Liver (tissue), 9 donors: Measurements from ENCODE around the gene CSMD2. TPM values are rescaled to one million over a fixed set of nuclear protein-coding genes. Genes with fewer than 3 reads are reported as not detected.

ENCODE experiments used
- DNase-seq: peaks from one replicate; pipeline ENCODE4 v3.0.0-alpha.2; 2017; ENCODE audit warnings: low spot score
- H3K27ac ChIP-seq, 2 donors: one replicate each; pipeline ENCODE4 v1.7.0; 2013; ENCODE audit warnings: inconsistent platforms in 2 of 2, low read length in 2 of 2, control low read depth in 1 of 2, low read depth in 1 of 2, mild to moderate bottlenecking in 1 of 2
- H3K27me3 ChIP-seq, 4 donors: one replicate each; pipeline versions ENCODE4 v1.6.1 to v1.7.0; 2013; ENCODE audit warnings: low read length in 3 of 4, inconsistent platforms in 1 of 4, mild to moderate bottlenecking in 1 of 4, moderate library complexity in 1 of 4; ENCODE audit not compliant: control insufficient read depth in 4 of 4, insufficient read depth in 4 of 4
- H3K36me3 ChIP-seq, 4 donors: one replicate each; pipeline versions ENCODE4 v1.6.1 to v1.7.0; 2013; ENCODE audit warnings: low read length in 3 of 4, mild to moderate bottlenecking in 3 of 4, low read depth in 1 of 4, moderate library complexity in 1 of 4; ENCODE audit not compliant: control insufficient read depth in 4 of 4, insufficient read depth in 3 of 4
- H3K4me1 ChIP-seq, 4 donors: one replicate each; pipeline versions ENCODE4 v1.6.1 to v1.7.0; 2013; ENCODE audit warnings: low read length in 3 of 4, mild to moderate bottlenecking in 3 of 4, moderate library complexity in 1 of 4; ENCODE audit not compliant: control insufficient read depth in 4 of 4, insufficient read depth in 4 of 4
- H3K4me3 ChIP-seq, 3 donors: one replicate each; pipeline versions ENCODE4 v1.6.1 to v1.7.0; 2013; ENCODE audit warnings: low read length in 3 of 3, control low read depth in 1 of 3, low read depth in 1 of 3, mild to moderate bottlenecking in 1 of 3
- H3K9ac ChIP-seq, 2 donors: one replicate each; pipeline ENCODE4 v1.7.0; 2013; ENCODE audit warnings: low read length in 2 of 2, mild to moderate bottlenecking in 2 of 2, moderate library complexity in 2 of 2, control low read depth in 1 of 2, low read depth in 1 of 2
- H3K9me3 ChIP-seq, 4 donors: one replicate each; pipeline versions ENCODE4 v1.6.1 to v1.7.0; 2013; ENCODE audit warnings: low read length in 3 of 4; ENCODE audit not compliant: control insufficient read depth in 4 of 4
- ATF3 ChIP-seq: IDR thresholded peaks from 2 replicates; pipeline ENCODE4 v1.6.1; 2016; ENCODE audit warnings: antibody characterized with exemption
- EGR1 ChIP-seq, 2 donors: IDR thresholded peaks; 2 replicates each; pipeline ENCODE4 v1.6.1; 2016 to 2018; ENCODE audit warnings: antibody characterized with exemption in 2 of 2, low read depth in 2 of 2
- FOXA2 ChIP-seq: IDR thresholded peaks from 2 replicates; pipeline ENCODE4 v1.6.1; 2016; ENCODE audit warnings: antibody characterized with exemption
- GABPA ChIP-seq, 2 donors: IDR thresholded peaks in 1 of 2; conservative IDR thresholded peaks in 1 of 2; 2 replicates each; pipeline ENCODE4 v1.6.1; 2016; ENCODE audit warnings: antibody characterized with exemption in 2 of 2, mild to moderate bottlenecking in 1 of 2, moderate library complexity in 1 of 2
- HNF4A ChIP-seq, 2 donors: conservative IDR thresholded peaks; 2 replicates each; pipeline ENCODE4 v1.6.1; 2016; ENCODE audit warnings: antibody characterized with exemption in 2 of 2, mild to moderate bottlenecking in 2 of 2
- HNF4G ChIP-seq: IDR thresholded peaks from 2 replicates; pipeline ENCODE4 v1.6.1; 2016; ENCODE audit warnings: antibody characterized with exemption
- NR2F2 ChIP-seq: IDR thresholded peaks from 2 replicates; pipeline ENCODE4 v1.6.1; 2016; ENCODE audit warnings: antibody characterized with exemption
- RAD21 ChIP-seq, 2 donors: IDR thresholded peaks; 2 replicates each; pipeline ENCODE4 v1.6.1; 2016; ENCODE audit warnings: antibody characterized with exemption in 2 of 2, mild to moderate bottlenecking in 2 of 2
- RXRA ChIP-seq, 2 donors: IDR thresholded peaks; 2 replicates each; pipeline ENCODE4 v1.6.1; 2017 to 2018; ENCODE audit warnings: antibody characterized with exemption in 2 of 2, mild to moderate bottlenecking in 1 of 2
- SP1 ChIP-seq: IDR thresholded peaks from 2 replicates; pipeline ENCODE4 v1.6.1; 2018; ENCODE audit warnings: antibody characterized with exemption, mild to moderate bottlenecking
- TAF1 ChIP-seq: conservative IDR thresholded peaks from 2 replicates; pipeline ENCODE4 v1.6.1; 2016; ENCODE audit warnings: antibody characterized with exemption, mild to moderate bottlenecking
- YY1 ChIP-seq: IDR thresholded peaks from 2 replicates; pipeline ENCODE4 v1.6.1; 2016; ENCODE audit warnings: antibody characterized with exemption, mild to moderate bottlenecking
- ZBTB33 ChIP-seq: IDR thresholded peaks from 2 replicates; pipeline ENCODE4 v1.6.1; 2016; ENCODE audit warnings: antibody characterized with exemption
- WGBS: extraction: QIAGEN DNeasy Blood & Tissue Kit; methylation state at CpG from one replicate; pipeline ENCODE4 v1.1.7; 2013; 5-methylcytosine and 5-hydroxymethylcytosine counted together
- polyA plus RNA-seq, 2 donors: library from polyadenylated mRNA; stranded (reverse) in 1 of 2; unstranded in 1 of 2; fragments of 200-250 nt in 1 of 2; fragments of >200 nt in 1 of 2; fragmentation: Nextera tagmentation in 1 of 2; extraction: Ambion mirVana in 1 of 2; gene quantifications; one replicate each; pipeline versions ENCODE4 v1.2.1 to v1.2.3, GENCODE V29; 2013 to 2015
- total RNA-seq, 2 donors: library from RNA; depleted of rRNA; stranded (reverse); fragments of >200 nt; gene quantifications; one replicate each; pipeline ENCODE4 v1.2.3, GENCODE V29; 2014
- TF ChIP-seq, protein P1 (sequence below): IDR thresholded peaks from 2 replicates; pipeline ENCODE4 v1.6.1; 2016; ENCODE audit warnings: antibody characterized with exemption, mild to moderate bottlenecking
- donor health status: healthy.
- donor health status: healthy.
- donor health status: healthy.
- donor health status: healthy.
- donor health status: healthy.

Gene CSMD2
- total and polyA plus RNA-seq, 4 donors: 0.08 to 0.09 TPM; not detected in 2

DNA sequence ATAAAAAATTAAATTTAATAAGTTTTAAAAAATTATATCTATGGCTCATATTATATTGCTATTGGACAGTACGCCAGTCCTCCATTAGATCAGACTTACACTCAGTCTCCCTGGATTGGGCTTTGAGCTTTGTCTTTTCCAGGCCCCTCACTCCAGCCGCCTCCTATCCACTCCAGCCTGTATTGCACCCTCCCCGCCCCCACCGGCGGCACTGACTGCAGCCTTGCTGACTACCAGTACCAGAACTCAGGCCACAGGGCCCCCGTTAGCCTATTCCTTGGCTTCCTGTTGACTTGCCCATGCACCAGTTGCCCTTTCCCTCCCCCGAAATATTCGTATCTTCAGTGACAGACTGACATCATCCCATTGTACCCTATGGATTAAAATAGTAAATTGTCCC lies 127.9 kb downstream of the CSMD2 start (continued):
- TF ChIP-seq RAD21 (IDR thresholded peaks at IDR 0.05) (no peak), TAF1 (no peak), GABPA (IDR thresholded peaks at IDR 0.05 in 1 of 2, conservative IDR thresholded peaks at IDR 0.05 in 1 of 2) (no peak)

- H3K9ac ChIP-seq: no peak overlapping the region
- WGBS: 62% methylated on average over 5 of the region's 5 CpGs
- H3K27ac ChIP-seq: no peak overlapping the region
- no peak for DNase-seq
- H3K4me1 ChIP-seq: no peaks in the 10 kb centered on the region
- no peak for TF ChIP-seq RAD21 (IDR thresholded peaks at IDR 0.05)
- TF ChIP-seq, protein P1, sequence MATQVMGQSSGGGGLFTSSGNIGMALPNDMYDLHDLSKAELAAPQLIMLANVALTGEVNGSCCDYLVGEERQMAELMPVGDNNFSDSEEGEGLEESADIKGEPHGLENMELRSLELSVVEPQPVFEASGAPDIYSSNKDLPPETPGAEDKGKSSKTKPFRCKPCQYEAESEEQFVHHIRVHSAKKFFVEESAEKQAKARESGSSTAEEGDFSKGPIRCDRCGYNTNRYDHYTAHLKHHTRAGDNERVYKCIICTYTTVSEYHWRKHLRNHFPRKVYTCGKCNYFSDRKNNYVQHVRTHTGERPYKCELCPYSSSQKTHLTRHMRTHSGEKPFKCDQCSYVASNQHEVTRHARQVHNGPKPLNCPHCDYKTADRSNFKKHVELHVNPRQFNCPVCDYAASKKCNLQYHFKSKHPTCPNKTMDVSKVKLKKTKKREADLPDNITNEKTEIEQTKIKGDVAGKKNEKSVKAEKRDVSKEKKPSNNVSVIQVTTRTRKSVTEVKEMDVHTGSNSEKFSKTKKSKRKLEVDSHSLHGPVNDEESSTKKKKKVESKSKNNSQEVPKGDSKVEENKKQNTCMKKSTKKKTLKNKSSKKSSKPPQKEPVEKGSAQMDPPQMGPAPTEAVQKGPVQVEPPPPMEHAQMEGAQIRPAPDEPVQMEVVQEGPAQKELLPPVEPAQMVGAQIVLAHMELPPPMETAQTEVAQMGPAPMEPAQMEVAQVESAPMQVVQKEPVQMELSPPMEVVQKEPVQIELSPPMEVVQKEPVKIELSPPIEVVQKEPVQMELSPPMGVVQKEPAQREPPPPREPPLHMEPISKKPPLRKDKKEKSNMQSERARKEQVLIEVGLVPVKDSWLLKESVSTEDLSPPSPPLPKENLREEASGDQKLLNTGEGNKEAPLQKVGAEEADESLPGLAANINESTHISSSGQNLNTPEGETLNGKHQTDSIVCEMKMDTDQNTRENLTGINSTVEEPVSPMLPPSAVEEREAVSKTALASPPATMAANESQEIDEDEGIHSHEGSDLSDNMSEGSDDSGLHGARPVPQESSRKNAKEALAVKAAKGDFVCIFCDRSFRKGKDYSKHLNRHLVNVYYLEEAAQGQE: peak; percentile 81
- no peak overlapping the region for H3K4me3 ChIP-seq
- no peaks in the 10 kb centered on the region for H3K9me3 ChIP-seq
- H3K36me3 ChIP-seq: no peaks in the 10 kb centered on the region
- H3K27me3 ChIP-seq: no peaks in the 10 kb centered on the region
Measured at GRCh38 chr1:34034036-34034435, 131.0 kb downstream of the CSMD2 start.

- Histone ChIP-seq H3K9me3 (no peaks in the 10 kb centered on the region), H3K4me3 (no peak overlapping the region), H3K4me1 (no peaks in the 10 kb centered on the region), H3K27me3 (no peaks in the 10 kb centered on the region), H3K27ac (no peak overlapping the region), H3K36me3 (no peaks in the 10 kb centered on the region), H3K9ac (no peak overlapping the region)
- TF ChIP-seq HNF4A (conservative IDR thresholded peaks at IDR 0.05): no peak
- no peak for TF ChIP-seq RXRA (IDR thresholded peaks at IDR 0.05)
- no peak for TF ChIP-seq YY1
- TF ChIP-seq HNF4G: no peak
- TF ChIP-seq NR2F2: no peak
- TF ChIP-seq ZBTB33: no peak
- WGBS: 94% methylated on average over 2 of the region's 2 CpGs
- DNase-seq: no peak
Measured at GRCh38 chr1:34029954-34030353, 135.1 kb downstream of the CSMD2 start.

- WGBS: 93% methylated on average over 3 of the region's 3 CpGs
- no peak for DNase-seq
- Histone ChIP-seq H3K27me3 (no peaks in the 10 kb centered on the region), H3K36me3 (no peaks in the 10 kb centered on the region), H3K9me3 (no peaks in the 10 kb centered on the region), H3K9ac (no peak overlapping the region), H3K27ac (no peak overlapping the region), H3K4me3 (no peak overlapping the region), H3K4me1 (no peaks in the 10 kb centered on the region)
- TF ChIP-seq EGR1 (IDR thresholded peaks at IDR 0.05; ENCODE audit: low read depth in 2 of 2) (no peak), HNF4G (no peak), TAF1 (no peak), RXRA (IDR thresholded peaks at IDR 0.05) (no peak), FOXA2 (no peak), SP1 (no peak), RAD21 (IDR thresholded peaks at IDR 0.05) (no peak), ATF3 (no peak), NR2F2 (no peak)
Measured at GRCh38 chr1:34029515-34029914, 135.5 kb downstream of the CSMD2 start.
